Left renal cortex interstitium (tissue), 4 donors: ENCODE measurements around the gene KLHDC8A. TPM values are rescaled to one million over a fixed set of nuclear protein-coding genes. Genes with fewer than 3 reads are reported as not detected.
A peak's percentile ranks its signal among the peaks of the same experiment; 100 is the strongest.
"Not testable (repeated sequence)": the region's sequence is repeated elsewhere in the genome, so short reads cannot be mapped to it uniquely, and the experiment has no call there.

Experiments
- DNase-seq, 4 donors: peaks; one replicate each; pipeline ENCODE4 v3.0.0-alpha.2; 2013; ENCODE audit warnings: low read depth in 4 of 4, low spot score in 2 of 4, missing footprints in 1 of 4
- polyA plus RNA-seq, 4 donors: library from polyadenylated mRNA; unstranded; fragments of 120-200 nt; gene quantifications; one replicate each; pipeline ENCODE4 v1.2.1, GENCODE V29; 2013; ENCODE audit not compliant: insufficient read length in 4 of 4

Gene KLHDC8A
- polyA plus RNA-seq, 4 donors = 1.5 to 2.2 (median 2.1) TPM

GRCh38 chr1:205298191-205298994 lies 58.3 kb downstream of the KLHDC8A start:
- DNase-seq = peak in 2 of 4 donors; percentile 65 to 86

DNA sequence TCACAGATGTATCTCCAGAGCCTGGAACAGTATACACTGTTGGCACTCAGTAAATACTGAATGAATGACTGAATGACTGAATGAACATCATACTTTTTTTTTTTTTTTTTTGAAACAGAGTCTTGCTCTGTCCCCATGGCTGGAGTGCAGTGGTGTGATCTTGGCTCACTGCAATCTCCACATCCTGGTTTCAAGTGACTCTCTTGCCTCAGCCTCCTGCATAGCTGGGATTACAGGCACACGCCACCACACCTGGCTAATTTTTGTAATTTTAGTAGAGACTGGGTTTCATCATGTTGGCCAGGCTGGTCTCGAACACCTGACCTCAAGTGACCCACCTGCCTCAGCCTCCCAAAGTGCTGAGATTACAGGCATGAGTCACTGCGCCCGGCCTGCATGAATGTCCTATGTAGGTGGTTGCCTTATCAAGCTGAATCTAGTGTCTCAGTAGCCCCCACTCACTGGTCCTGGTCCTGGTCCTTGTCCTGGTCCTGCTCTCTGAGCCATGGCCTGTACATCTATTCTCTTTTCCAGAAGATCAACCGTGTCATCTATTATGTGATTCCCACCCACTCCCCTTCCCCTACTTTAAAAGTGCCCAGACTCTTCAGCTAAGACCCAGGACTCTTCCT lies 59.1 kb downstream of the KLHDC8A start:
- DNase-seq = not testable (repeated sequence)

- DNase-seq = no peak
Measured at GRCh38 chr1:205296154-205296553, 60.6 kb downstream of the KLHDC8A start.

DNA sequence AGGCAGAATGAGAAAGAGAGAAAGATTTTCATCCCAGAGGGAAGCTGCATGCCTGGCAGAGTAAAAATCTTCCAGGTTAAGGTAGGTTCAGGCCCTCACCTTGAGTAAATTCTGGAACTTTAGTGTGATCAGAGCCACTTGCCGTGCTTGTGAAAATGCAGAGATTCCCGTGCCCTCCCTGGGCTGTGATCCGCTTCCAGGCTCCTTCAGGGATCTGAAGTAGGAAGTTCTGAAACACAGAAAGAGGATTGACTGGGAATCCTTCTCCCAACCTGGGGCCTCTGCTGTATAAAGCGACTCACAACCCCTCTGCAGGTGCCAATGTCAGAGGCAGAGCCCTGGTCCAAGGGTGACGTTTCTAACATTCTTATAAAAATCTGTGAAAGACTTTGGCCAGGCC lies 61.8 kb downstream of the KLHDC8A start:
- no peak for DNase-seq

GRCh38 chr1:205294175-205294917 lies 62.4 kb downstream of the KLHDC8A start:
- no peak for DNase-seq

- no peak for DNase-seq
Measured at GRCh38 chr1:205293350-205294074, 63.2 kb downstream of the KLHDC8A start.

DNA sequence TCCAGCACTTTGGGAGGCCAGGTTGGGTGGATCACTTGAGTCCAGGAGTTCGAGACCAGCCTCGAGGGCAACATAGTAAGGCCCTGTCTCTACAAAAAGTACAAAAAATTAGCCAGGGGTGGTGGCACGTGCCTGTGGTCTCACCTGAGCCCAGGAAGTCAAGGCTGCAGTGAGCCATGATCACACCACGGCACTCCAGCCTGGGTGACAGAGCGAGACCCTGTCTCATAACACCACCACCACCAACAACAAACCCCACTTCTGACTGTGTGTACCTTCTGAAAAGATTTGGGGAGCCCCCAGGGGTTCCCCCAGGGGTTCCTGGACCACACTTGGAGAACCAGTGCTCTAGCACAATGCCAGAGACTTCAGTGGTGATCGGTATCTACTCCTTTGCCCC lies 65.1 kb downstream of the KLHDC8A start:
- no peak for DNase-seq

DNA sequence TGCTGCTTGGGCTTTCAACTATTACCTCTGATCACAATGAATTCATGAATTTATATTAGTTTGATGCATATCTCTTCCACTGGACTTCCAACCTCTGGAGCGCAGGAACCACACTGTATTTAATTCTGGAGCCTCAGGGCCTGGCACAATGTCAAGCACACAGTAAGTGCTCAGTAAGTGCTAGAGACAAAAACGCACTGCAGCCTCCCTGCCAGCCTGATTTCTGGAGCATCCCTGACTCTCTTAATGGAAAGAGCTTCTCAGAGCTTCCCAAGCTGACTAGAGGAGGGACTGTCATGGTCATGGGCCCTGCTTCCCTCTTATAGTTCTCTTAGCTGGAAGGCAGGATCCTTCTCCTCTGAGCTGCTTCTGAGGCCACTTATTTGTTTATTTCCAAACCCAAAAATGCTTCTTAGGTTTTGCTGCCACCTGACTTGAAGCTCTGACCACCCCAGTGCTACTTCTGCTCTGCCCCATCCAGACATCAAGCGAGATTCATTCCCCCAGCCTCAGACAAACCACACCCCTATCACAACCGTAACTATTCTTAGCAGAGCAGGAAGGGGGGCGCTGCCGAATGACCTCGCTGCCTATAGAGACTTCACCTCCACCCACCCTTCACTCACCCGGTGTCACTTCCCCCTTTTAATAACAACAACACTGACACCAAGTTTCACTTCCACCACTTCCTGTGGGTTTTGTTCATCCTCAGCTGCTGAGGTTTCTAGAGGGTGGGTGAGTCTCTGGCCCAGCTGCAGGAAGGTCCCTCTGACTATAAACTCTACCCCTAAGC lies 68.8 kb downstream of the KLHDC8A start:
- DNase-seq = no peak

GRCh38 chr1:205287076-205287475 lies 69.6 kb downstream of the KLHDC8A start:
- DNase-seq = no peak

DNA sequence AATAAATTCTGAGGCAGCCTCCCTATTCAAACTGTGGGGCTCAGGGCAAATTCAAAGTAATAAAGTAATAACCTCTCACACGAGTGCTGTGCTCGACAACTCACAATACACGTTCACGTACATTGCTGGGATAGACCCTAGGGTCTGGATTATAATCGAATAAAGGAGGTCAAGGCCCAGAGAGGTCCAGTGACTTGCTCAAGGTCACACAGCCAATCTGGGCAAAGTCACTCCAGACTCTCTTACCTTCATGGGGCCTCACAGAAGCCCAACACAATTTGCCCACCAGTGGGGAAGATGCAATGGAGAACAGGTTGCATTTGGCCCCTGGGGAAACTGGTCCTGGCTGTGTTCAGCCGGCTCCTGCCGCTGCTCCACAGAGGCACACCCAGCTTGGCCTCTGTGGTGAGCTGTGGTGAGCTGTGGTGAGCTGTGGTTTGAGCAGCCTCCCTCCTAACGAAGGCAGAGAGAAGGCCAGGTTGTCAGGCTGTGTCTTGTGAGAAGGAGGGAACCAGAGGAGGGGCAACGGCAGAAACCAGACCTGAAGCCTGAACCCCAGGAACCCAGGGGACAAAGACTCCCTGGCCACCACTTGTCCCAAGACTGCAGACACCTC lies 70.3 kb downstream of the KLHDC8A start:
- DNase-seq = no peak

Other genes starting within 250 kb of the KLHDC8A start
- 10 to 100 TPM; 18.7 to 22.6 (median 19.7) TPM for gene RBBP5, start 234.9 kb downstream of the KLHDC8A start, polyA plus RNA-seq
- 10 to 100 TPM; 16.3 to 19.9 (median 18.8) TPM for gene DSTYK, start 145.2 kb downstream of the KLHDC8A start, polyA plus RNA-seq
- gene TMCC2, start 129.0 kb downstream of the KLHDC8A start, polyA plus RNA-seq = 1 to 10 TPM; 7.5 to 9.9 (median 7.9) TPM
- 10 to 100 TPM in 3 of 4 donors, 1 to 10 TPM in 1; 7.3 to 12.2 (median 10.7) TPM for gene NUAK2, start 35.2 kb downstream of the KLHDC8A start, polyA plus RNA-seq
- 1 to 10 TPM; 1.7 to 3.8 (median 3.0) TPM for gene LEMD1, start 65.1 kb upstream of the KLHDC8A start, polyA plus RNA-seq
- gene BLACAT1, start 99.1 kb upstream of the KLHDC8A start, polyA plus RNA-seq = 1 to 10 TPM; 1.6 to 4.1 (median 2.4) TPM
- gene CDK18, start 147.7 kb upstream of the KLHDC8A start, polyA plus RNA-seq = 10 to 100 TPM; 18.9 to 39.5 (median 29.7) TPM